ENCODE measurements around the gene WNT7A.

Gene WNT7A

DNA sequence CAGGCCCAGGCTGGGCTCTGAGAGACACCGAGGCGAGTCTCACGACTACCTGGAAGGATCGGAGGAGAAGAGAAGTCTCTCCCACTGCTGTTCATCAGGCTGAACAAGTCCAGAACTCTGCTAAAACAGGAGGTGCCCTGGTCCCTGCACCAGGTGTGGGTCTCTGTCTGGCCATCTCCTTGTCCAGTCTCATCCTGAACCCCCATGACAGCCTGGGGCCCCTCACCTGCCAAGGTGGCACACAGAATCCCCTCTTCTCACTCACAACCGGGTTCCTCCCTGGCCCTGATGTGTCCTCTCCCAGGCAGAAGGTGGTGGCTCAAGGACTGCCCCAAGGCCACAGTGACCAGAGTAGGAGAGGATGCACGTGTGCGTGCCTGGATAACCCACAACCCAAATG is 34.1 kb downstream of the WNT7A start:
- no peak for DNase-seq (ENCODE audit: low read depth)

GRCh38 chr3:13844911-13845310 is 35.0 kb downstream of the WNT7A start:
- no peak for DNase-seq (ENCODE audit: low read depth)

GRCh38 chr3:13844286-13844685 is 35.6 kb downstream of the WNT7A start:
- no peak for DNase-seq (ENCODE audit: low read depth)

GRCh38 chr3:13843351-13843750 is 36.5 kb downstream of the WNT7A start:
- no peak for DNase-seq (ENCODE audit: low read depth)

GRCh38 chr3:13842226-13842625 is 37.6 kb downstream of the WNT7A start:
- DNase-seq (ENCODE audit: low read depth), result no peak

DNA sequence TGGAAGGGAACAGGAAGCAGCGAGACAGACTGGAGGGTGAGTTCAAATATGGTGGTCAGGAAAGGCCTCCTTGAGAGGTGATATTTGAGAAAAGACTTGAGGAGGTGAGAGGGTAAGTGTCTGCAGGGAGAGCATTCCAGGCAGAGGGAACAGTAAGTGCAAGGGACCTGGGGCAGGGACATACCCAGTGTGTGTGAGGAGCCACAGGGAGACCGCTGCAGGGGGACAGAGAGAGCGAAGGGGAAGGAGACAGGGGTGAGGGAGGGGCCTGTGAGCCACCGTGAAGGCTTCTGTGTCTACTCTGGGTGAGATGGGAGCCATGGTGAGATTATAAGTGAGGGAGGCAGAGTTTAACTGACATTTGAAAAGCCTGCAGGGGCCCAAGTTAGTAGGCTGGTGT is 38.0 kb downstream of the WNT7A start:
- DNase-seq (ENCODE audit: low read depth), result no peak

DNA sequence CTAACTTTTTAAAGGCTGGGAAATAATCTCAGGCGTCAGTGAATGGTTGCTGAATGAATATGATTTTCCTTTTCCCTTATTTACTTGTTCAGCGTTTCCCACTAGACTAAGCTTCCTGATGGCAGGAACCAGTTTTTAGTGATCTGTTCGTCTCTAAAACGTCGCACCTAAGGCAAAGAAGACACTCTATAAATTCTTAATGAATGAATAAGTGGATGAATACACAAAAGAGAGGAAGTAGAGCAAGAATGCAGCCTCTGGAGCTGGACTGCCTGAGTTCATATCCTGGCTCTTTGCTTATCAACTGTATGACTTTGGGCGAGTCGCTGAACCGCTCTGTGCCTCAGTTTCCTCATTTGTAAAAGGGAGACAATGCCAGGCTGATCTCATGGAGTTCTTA is 38.7 kb downstream of the WNT7A start:
- DNase-seq (ENCODE audit: low read depth), result no peak

GRCh38 chr3:13840456-13840855 is 39.4 kb downstream of the WNT7A start:
- DNase-seq (ENCODE audit: low read depth), result no peak

- no peak for DNase-seq (ENCODE audit: low read depth)
Observed at GRCh38 chr3:13839726-13840340, 40.0 kb downstream of the WNT7A start.

GRCh38 chr3:13839253-13839652 is 40.6 kb downstream of the WNT7A start:
- DNase-seq (ENCODE audit: low read depth), result no peak

GRCh38 chr3:13838421-13838820 is 41.5 kb downstream of the WNT7A start:
- no peak for DNase-seq (ENCODE audit: low read depth)

- DNase-seq (ENCODE audit: low read depth), result no peak
Observed at GRCh38 chr3:13837751-13838150, 42.1 kb downstream of the WNT7A start.

DNA sequence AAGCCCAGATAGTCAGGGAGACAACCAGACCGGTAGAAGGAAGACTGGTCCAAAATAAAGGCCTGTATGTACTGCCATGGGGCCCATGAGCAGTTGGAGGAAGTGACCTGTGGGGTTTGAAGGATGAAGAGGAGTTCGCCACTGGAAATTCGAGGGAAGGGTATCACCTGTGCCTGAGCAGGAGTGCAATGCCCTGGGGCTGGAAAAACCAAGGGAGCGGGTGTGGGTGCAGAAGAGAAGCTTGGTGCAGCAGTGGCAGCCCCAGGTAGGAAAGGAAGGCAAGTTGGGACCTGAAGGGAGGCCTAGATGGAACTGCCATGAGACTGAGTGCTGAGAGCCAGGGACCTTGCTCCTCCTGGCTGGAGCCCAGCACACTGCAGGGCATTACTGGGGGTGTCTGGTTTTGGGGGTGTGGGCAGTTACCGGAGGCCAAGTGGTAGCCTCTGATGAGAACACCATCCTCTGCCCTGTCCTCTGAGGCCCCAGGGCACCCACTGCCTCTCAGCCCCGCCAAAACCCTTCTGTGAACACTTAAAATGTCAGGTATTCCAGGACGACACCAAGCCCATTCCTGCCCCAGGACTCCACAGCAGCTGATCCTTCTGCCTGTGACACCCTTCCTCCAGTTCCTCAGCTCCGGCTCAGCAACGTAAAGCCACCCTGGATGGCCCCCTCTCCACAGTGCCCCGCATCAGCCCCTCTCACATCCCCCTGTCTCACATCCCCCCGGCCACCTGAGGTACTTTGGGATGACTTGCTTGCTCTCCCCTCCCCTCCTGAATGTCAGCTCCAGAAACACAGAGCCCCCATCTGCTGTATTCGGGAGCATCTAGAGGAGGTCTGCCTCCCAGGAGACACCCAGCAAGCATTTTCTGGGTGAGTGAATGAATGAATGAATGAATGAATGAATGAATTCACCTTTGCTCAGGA is 42.9 kb downstream of the WNT7A start:
- DNase-seq (ENCODE audit: low read depth), result no peak

GRCh38 chr3:13835246-13835645 is 44.6 kb downstream of the WNT7A start:
- DNase-seq (ENCODE audit: low read depth), result no peak

GRCh38 chr3:13834258-13835035 is 45.4 kb downstream of the WNT7A start:
- DNase-seq (ENCODE audit: low read depth), result no peak

GRCh38 chr3:13833506-13834257 is 46.2 kb downstream of the WNT7A start:
- no peak for DNase-seq (ENCODE audit: low read depth)

- DNase-seq (ENCODE audit: low read depth), result no peak
Observed at GRCh38 chr3:13832130-13832529, 47.7 kb downstream of the WNT7A start.

- no peak for DNase-seq (ENCODE audit: low read depth)
Observed at GRCh38 chr3:13831386-13831996, 48.4 kb downstream of the WNT7A start.

DNA sequence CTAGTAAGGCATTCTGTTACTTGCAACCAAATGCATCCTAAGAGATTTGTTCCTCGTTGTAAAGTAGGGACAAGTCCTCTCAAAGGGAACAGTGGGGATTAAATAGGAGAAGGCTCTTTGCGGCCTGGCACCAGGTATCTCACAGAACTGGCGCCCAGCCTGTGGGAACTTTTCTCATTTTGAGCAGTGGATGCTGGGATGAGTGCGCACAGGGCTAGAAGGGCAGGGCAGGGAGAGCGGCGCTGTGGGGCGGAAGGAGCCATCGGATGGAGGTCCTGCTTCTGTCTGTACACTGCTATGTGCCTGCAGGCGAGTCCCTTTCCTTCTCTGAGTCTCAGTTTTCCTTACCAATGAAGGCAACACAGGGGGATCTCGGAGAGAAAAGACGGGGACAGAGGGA is 50.6 kb downstream of the WNT7A start:
- no peak for DNase-seq (ENCODE audit: low read depth)

GRCh38 chr3:13828501-13829265 is 51.2 kb downstream of the WNT7A start:
- DNase-seq (ENCODE audit: low read depth), result no peak

DNA sequence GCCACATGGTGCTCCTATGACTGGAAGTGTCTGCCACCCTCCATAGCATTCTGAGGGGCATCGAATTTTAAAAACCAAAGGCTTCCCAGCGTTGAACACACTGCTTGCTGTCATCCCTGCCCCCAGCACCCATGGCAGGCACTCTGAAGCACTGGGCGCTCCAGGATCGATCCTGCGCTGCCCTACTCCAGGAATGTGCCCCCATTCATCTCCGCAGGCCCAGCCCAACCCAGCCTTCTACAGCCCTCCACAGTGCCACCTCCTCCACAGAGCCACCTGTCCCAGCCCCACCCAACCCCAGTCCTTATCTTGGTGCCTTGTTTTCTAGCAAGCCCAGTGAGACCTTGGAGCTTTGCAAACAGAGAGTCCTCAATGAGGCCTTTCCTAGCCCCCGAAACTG is 52.2 kb downstream of the WNT7A start:
- DNase-seq (ENCODE audit: low read depth), result no peak
